ENCODE results near the gene ALK. TPM values are rescaled to one million over a fixed set of nuclear protein-coding genes. Genes with fewer than 3 reads are reported as not detected.

Gene ALK
- polyA plus RNA-seq, 1 of the 3 experiments (the other 2 are of a cell fraction), result 0.30 TPM

DNA sequence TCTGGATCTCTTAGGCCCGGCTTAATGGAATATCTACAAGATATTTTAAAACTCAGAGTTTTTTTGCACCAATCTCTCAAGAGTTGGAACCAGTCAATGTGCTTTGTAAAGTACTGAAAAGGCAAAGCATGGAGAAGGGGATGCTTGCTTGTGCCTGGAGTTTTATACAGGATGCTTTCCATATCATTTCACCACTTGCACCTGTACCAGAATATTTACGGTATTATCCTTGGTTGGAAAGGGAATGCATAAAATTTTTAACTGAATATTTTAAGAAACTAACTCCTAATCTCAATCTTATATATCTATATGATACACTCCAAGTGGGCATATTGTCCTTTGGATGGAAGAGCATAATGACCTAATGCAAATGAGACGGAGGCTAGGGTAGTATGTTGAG is 487.5 kb downstream of the ALK start:
- H3K4me3 ChIP-seq (ENCODE audit: low read depth in 2 of 2, low read length in 1 of 2), result no peak overlapping the region
- POLR2A ChIA-PET, result no interaction called here
- 42% methylated on average over 3 of the region's 3 CpGs for WGBS (ENCODE audit: low lambda C conversion rate)

More for the DNA sequence above, 487.5 kb downstream of the ALK start:
- H3K9ac ChIP-seq, result no peak overlapping the region
- H3K27me3 ChIP-seq (ENCODE audit: insufficient read depth), result no peaks in the 10 kb centered on the region
- no peak overlapping the region for H3K4me2 ChIP-seq
- no peaks in the 10 kb centered on the region for H3F3A ChIP-seq (replicated peaks; ENCODE audit: insufficient read depth)
- H2AFZ ChIP-seq (ENCODE audit: low read depth), result no peak overlapping the region
- no peak for TF ChIP-seq FOSL2 (IDR thresholded peaks at IDR 0.05; ENCODE audit: borderline replicate concordance, low read depth)
- no peak for TF ChIP-seq TEAD4 (IDR thresholded peaks at IDR 0.05; ENCODE audit: borderline replicate concordance, insufficient read depth)
- TF ChIP-seq FOXJ3 (CRISPR knock-in tag; IDR thresholded peaks at IDR 0.05), result no peak
- no peak for TF ChIP-seq PBX3 (IDR thresholded peaks at IDR 0.05)
- no peak for TF ChIP-seq MXI1 (IDR thresholded peaks at IDR 0.05; ENCODE audit: low read depth, low read length)
- no peak for TF ChIP-seq RCOR1 (IDR thresholded peaks at IDR 0.05; ENCODE audit: low read length)
- TF ChIP-seq, protein P1, sequence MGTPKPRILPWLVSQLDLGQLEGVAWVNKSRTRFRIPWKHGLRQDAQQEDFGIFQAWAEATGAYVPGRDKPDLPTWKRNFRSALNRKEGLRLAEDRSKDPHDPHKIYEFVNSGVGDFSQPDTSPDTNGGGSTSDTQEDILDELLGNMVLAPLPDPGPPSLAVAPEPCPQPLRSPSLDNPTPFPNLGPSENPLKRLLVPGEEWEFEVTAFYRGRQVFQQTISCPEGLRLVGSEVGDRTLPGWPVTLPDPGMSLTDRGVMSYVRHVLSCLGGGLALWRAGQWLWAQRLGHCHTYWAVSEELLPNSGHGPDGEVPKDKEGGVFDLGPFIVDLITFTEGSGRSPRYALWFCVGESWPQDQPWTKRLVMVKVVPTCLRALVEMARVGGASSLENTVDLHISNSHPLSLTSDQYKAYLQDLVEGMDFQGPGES (IDR thresholded peaks at IDR 0.05; ENCODE audit: low read depth, low read length), result no peak
- TF ChIP-seq CHD2 (IDR thresholded peaks at IDR 0.05; ENCODE audit: low read length, partially characterized antibody), result no peak
- no peak for TF ChIP-seq MAX (IDR thresholded peaks at IDR 0.05; ENCODE audit: low read depth)
- no peak for TF ChIP-seq EP300 (IDR thresholded peaks at IDR 0.05; ENCODE audit: borderline replicate concordance in 1 of 2, low read depth in 1 of 2, low read length in 1 of 2)
- no peak for TF ChIP-seq GABPA (IDR thresholded peaks at IDR 0.05; ENCODE audit: low read depth)
- no peak for TF ChIP-seq ELF1 (IDR thresholded peaks at IDR 0.05)
- no peak for TF ChIP-seq USF1 (IDR thresholded peaks at IDR 0.05; ENCODE audit: borderline replicate concordance, low read depth)
- no peak for TF ChIP-seq USF2 (IDR thresholded peaks at IDR 0.05; ENCODE audit: borderline replicate concordance, low read depth, low read length)
- TF ChIP-seq RAD21 (IDR thresholded peaks at IDR 0.05; ENCODE audit: low read length), result no peak
- TF ChIP-seq NFIC (IDR thresholded peaks at IDR 0.05; ENCODE audit: borderline replicate concordance), result no peak
- no peak for TF ChIP-seq MEF2A (IDR thresholded peaks at IDR 0.05; ENCODE audit: borderline replicate concordance, low read depth)
- H3K9me2 ChIP-seq, result no peaks in the 10 kb centered on the region
- no peak overlapping the region for H3K27ac ChIP-seq (ENCODE audit: low read depth in 2 of 2, low read length in 1 of 2)
- no peaks in the 10 kb centered on the region for H4K20me1 ChIP-seq (ENCODE audit: insufficient read depth)
- H3K79me2 ChIP-seq (ENCODE audit: insufficient read depth), result no peaks in the 10 kb centered on the region
- H3K36me3 ChIP-seq (replicated peaks in 1 of 2; ENCODE audit: control insufficient read depth in 1 of 2, insufficient read depth in 2 of 2, low read length in 1 of 2), result no peaks in the 10 kb centered on the region
- DNase-seq, result no peak
- H3K9me3 ChIP-seq, result no peaks in the 10 kb centered on the region
- CTCF ChIA-PET, result interaction anchor here (1.4 kb wide), 1 partner anchor 46 kb away, joined by 4 read pairs; no protein-coding TSS in a partner anchor
- peaks cover 0 to 35% of the 10 kb centered on the region in 2 experiments; a peak in 2 of 4 replicates for H3K4me1 ChIP-seq (ENCODE audit: control insufficient read depth in 1 of 2, insufficient read depth in 2 of 2, low read depth in 1 of 2, low read length in 1 of 2)
